GM12878 (cell line): ENCODE results near the gene NEGR1. TPM values are rescaled to one million over a fixed set of nuclear protein-coding genes. Genes with fewer than 3 reads are reported as not detected.

ENCODE experiments used
- ATAC-seq: fragments of 200-7000 bp; cut with Tn5 transposase; 3 replicates; pipeline ENCODE4 v1.9.1; 2020; ENCODE audit warnings: mild to moderate bottlenecking, moderate library complexity
- BruUV-seq: library from RNA; stranded (reverse); fragments of 400-500 nt; replicated peaks from 2 replicates; lab custom pipeline; 2021; lab: Mats Ljungman, UMichigan
- CTCF ChIA-PET: fragments of 300-600 bp; sonication (Branson Sonifier 250); formaldehyde crosslinking; extraction: SDS; loops from one replicate; lab custom pipeline; 2021; ENCODE audit warnings: inconsistent platforms; lab: Yijun Ruan, JAX
- POLR2A ChIA-PET: fragments of 350-600 bp; formaldehyde crosslinking; extraction: SDS; loops from one replicate; lab custom pipeline; 2021; ENCODE audit warnings: inconsistent platforms; lab: Charles Lee
- RAD21 ChIA-PET: fragments of 300-600 bp; sonication (Branson Sonifier 250); formaldehyde crosslinking; loops from one replicate; lab custom pipeline; 2023; ENCODE audit warnings: antibody characterized with exemption; ENCODE audit not compliant: unreplicated experiment; lab: Charles Lee
- SMC1A ChIA-PET: fragments of 300-600 bp; sonication (Branson Sonifier 250); formaldehyde crosslinking; loops from one replicate; lab custom pipeline; 2023; ENCODE audit not compliant: unreplicated experiment, uncharacterized antibody; lab: Charles Lee
- DNase-seq: peaks from one replicate; pipeline ENCODE4 v3.0.0-alpha.2; 2011; ENCODE audit warnings: low read depth, low spot score
- FAIRE-seq: peaks from 3 replicates; lab custom pipeline; 2011; peaks lifted over from hg19 to GRCh38; lab: Jason Lieb, UNC
- H2AFZ ChIP-seq: 2 replicates; pipeline ENCODE4 v1.6.0; 2011; ENCODE audit warnings: low read depth, low read length, control low read depth; ENCODE audit not compliant: control insufficient read depth
- H3K27ac ChIP-seq: 2 replicates; pipeline ENCODE4 v1.5.1; 2011; ENCODE audit warnings: control low read depth; ENCODE audit not compliant: control insufficient read depth, insufficient read depth
- H3K27me3 ChIP-seq, 2 experiments: replicated peaks in 1 of 2; 2 replicates each; pipeline versions ENCODE4 v1.6.0 to v1.6.1; 2011; ENCODE audit warnings: low read length in 1 of 2; ENCODE audit not compliant: control insufficient read depth in 2 of 2, insufficient read depth in 2 of 2
- H3K36me3 ChIP-seq, 2 experiments: 2 replicates each; pipeline ENCODE4 v1.5.1; 2011; ENCODE audit warnings: low read length in 1 of 2; ENCODE audit not compliant: control insufficient read depth in 2 of 2, insufficient read depth in 2 of 2
- H3K4me1 ChIP-seq: 2 replicates; pipeline ENCODE4 v1.6.1; 2011; ENCODE audit warnings: mild to moderate bottlenecking, low read length, moderate library complexity, mixed read lengths; ENCODE audit not compliant: control insufficient read depth, insufficient read depth
- H3K4me2 ChIP-seq: 2 replicates; pipeline ENCODE4 v1.6.0; 2011; ENCODE audit warnings: control low read depth; ENCODE audit not compliant: control insufficient read depth, insufficient read depth
- H3K4me3 ChIP-seq: fragments of 200-600 bp; sonication (generic); 2 replicates; pipeline ENCODE4 v1.5.1; 2016
- H3K79me2 ChIP-seq: 2 replicates; pipeline ENCODE4 v1.6.0; 2011; ENCODE audit warnings: low read length; ENCODE audit not compliant: control insufficient read depth, insufficient read depth
- H3K9ac ChIP-seq: 2 replicates; pipeline ENCODE4 v1.8.0; 2011; ENCODE audit warnings: low read length, control low read depth, mixed read lengths; ENCODE audit not compliant: control insufficient read depth, insufficient read depth
- H3K9me3 ChIP-seq: replicated peaks from 3 replicates; pipeline ENCODE4 v1.5.1; 2011; ENCODE audit warnings: mild to moderate bottlenecking, low read length; ENCODE audit not compliant: control insufficient read depth, insufficient read depth
- H4K20me1 ChIP-seq: 2 replicates; pipeline ENCODE4 v1.6.0; 2011; ENCODE audit not compliant: control insufficient read depth, insufficient read depth
- ATF2 ChIP-seq: IDR thresholded peaks from 2 replicates; pipeline ENCODE4 v1.6.1; 2012; ENCODE audit warnings: low read length, inconsistent platforms
- ATF3 ChIP-seq: IDR thresholded peaks from 2 replicates; pipeline ENCODE4 v1.6.1; 2011; ENCODE audit warnings: low read depth, mild to moderate bottlenecking, low read length, moderate library complexity, borderline replicate concordance; ENCODE audit errors: extremely low read depth
- CBX5 ChIP-seq: sonication (generic); IDR thresholded peaks from 2 replicates; pipeline ENCODE4 v1.6.1; 2016; ENCODE audit warnings: low read depth, moderate library complexity, mild to moderate bottlenecking, inconsistent platforms
- EGR1 ChIP-seq, 2 experiments: IDR thresholded peaks; 1 replicate in 1 of 2; 2 replicates in 1 of 2; pipeline ENCODE4 v1.6.1; 2011 to 2012; ENCODE audit warnings: low read depth in 2 of 2, low read length in 2 of 2, borderline replicate concordance in 1 of 2, mild to moderate bottlenecking in 1 of 2, moderate library complexity in 1 of 2
- EZH2 ChIP-seq: IDR thresholded peaks from 2 replicates; pipeline ENCODE4 v1.6.1; 2012; ENCODE audit warnings: low read depth, mild to moderate bottlenecking, control low read depth, inconsistent platforms, low read length, borderline replicate concordance; ENCODE audit not compliant: control insufficient read depth
- JUNB ChIP-seq: IDR thresholded peaks from 2 replicates; pipeline ENCODE4 v1.6.1; 2016; ENCODE audit warnings: antibody characterized with exemption, mild to moderate bottlenecking
- NFYB ChIP-seq: IDR thresholded peaks from 2 replicates; pipeline ENCODE4 v1.6.1; 2011; ENCODE audit warnings: low read depth, mild to moderate bottlenecking, low read length, improper control_type of control experiment, moderate library complexity; ENCODE audit not compliant: insufficient read depth
- NRF1 ChIP-seq: conservative IDR thresholded peaks from 2 replicates; pipeline ENCODE4 v1.6.1; 2011; ENCODE audit warnings: mild to moderate bottlenecking, low read depth, low read length, improper control_type of control experiment
- PAX8 ChIP-seq: fragments of 450-650 bp; IDR thresholded peaks from 2 replicates; pipeline ENCODE4 v1.6.1; 2017; ENCODE audit warnings: mild to moderate bottlenecking, moderate library complexity
- POLR2A ChIP-seq: IDR thresholded peaks from 2 replicates; pipeline ENCODE4 v1.6.1; 2011; ENCODE audit warnings: low read depth, mild to moderate bottlenecking, low read length
- RB1 ChIP-seq: fragments of 450-650 bp; formaldehyde crosslinking; IDR thresholded peaks from 2 replicates; pipeline ENCODE4 v1.6.1; 2017; ENCODE audit warnings: mild to moderate bottlenecking, borderline replicate concordance
- SMARCA5 ChIP-seq: fragments of 450-650 bp; IDR thresholded peaks from 2 replicates; pipeline ENCODE4 v1.6.1; 2017; ENCODE audit warnings: mild to moderate bottlenecking
- SP1 ChIP-seq: IDR thresholded peaks from one replicate; pipeline ENCODE4 v1.6.1; 2011; ENCODE audit warnings: low read depth, low read length
- SREBF1 ChIP-seq: IDR thresholded peaks from 2 replicates; pipeline ENCODE4 v1.6.1; 2012; ENCODE audit warnings: mild to moderate bottlenecking, low read length
- SUPT20H ChIP-seq: IDR thresholded peaks from 2 replicates; pipeline ENCODE4 v1.6.1; 2011; ENCODE audit warnings: low read depth, mild to moderate bottlenecking, low read length, moderate library complexity, borderline replicate concordance; ENCODE audit not compliant: control insufficient read depth
- SUZ12 ChIP-seq: fragments of 200-600 bp; sonication (generic); IDR thresholded peaks from one replicate; pipeline ENCODE4 v1.6.1; 2018; ENCODE audit warnings: antibody characterized with exemption, mild to moderate bottlenecking; ENCODE audit not compliant: unreplicated experiment
- TCF3 ChIP-seq: IDR thresholded peaks from 2 replicates; pipeline ENCODE4 v1.6.1; 2012; ENCODE audit warnings: low read depth, mild to moderate bottlenecking, low read length, borderline replicate concordance; ENCODE audit not compliant: insufficient read depth
- ZNF207 ChIP-seq: fragments of 450-650 bp; IDR thresholded peaks from 2 replicates; pipeline ENCODE4 v1.6.1; 2014; ENCODE audit warnings: antibody characterized with exemption, mild to moderate bottlenecking, borderline replicate concordance
- ZNF274 ChIP-seq: IDR thresholded peaks from one replicate; pipeline ENCODE4 v1.8.0; 2011; ENCODE audit not compliant: insufficient read length, insufficient read depth
- WGBS: methylation state at CpG from one replicate; pipeline ENCODE4 v1.1.6; 2016; ENCODE audit warnings: low lambda C conversion rate; ENCODE audit not compliant: insufficient replicate concordance, insufficient coverage; ENCODE audit errors: missing lambda C conversion rate; 5-methylcytosine and 5-hydroxymethylcytosine counted together
- in situ Hi-C: fragments of 300-500 bp; cut with MboI; formaldehyde crosslinking; loops from 9 replicates; pipeline ENCODE4 v1.14.3; 2018; ENCODE audit warnings: mixed read lengths
- intact Hi-C: fragments of 100-400 bp; cut with micrococcal nuclease; formaldehyde crosslinking; loops from one replicate; pipeline ENCODE4 v1.14.2; 2022; ENCODE audit not compliant: unreplicated experiment
- polyA plus RNA-seq, 11 experiments: library from polyadenylated mRNA; depleted of rRNA in 4 of 11; unstranded in 6 of 11; stranded (reverse) in 5 of 11; fragments of >200 nt; fragmentation: Nextera tagmentation in 4 of 11; fragmentation: Illumina TruSeq in 1 of 11; extraction: Ambion mirVana in 4 of 11; extraction: Trizol in 1 of 11; gene quantifications; 1 replicate in 1 of 11; 2 replicates in 10 of 11; pipeline versions ENCODE4 v1.2.1 to v1.2.3, GENCODE V29; 2011 to 2016; ENCODE audit warnings: inconsistent platforms in 2 of 11, missing spikeins in 2 of 11, low read depth in 1 of 11
- total RNA-seq, 4 experiments: library from RNA; depleted of rRNA in 3 of 4; stranded (reverse); fragments of >200 nt in 3 of 4; fragmentation: Illumina TruSeq in 1 of 4; extraction: Trizol in 1 of 4; gene quantifications; 2 replicates each; pipeline versions ENCODE4 v1.2.1 to v1.2.3, GENCODE V29; 2013 to 2021
- TF ChIP-seq, protein P1 (sequence below): fragments of 450-650 bp; IDR thresholded peaks from 2 replicates; pipeline ENCODE4 v1.6.1; 2017; ENCODE audit warnings: mild to moderate bottlenecking, moderate library complexity

Gene NEGR1
- total and polyA plus RNA-seq, 10 of the 15 experiments (the other 5 are each of a cell fraction or from before 2014, with no cell fraction given) = under 0.01 to 0.03 (median 0.01) TPM; not detected in 7

DNA sequence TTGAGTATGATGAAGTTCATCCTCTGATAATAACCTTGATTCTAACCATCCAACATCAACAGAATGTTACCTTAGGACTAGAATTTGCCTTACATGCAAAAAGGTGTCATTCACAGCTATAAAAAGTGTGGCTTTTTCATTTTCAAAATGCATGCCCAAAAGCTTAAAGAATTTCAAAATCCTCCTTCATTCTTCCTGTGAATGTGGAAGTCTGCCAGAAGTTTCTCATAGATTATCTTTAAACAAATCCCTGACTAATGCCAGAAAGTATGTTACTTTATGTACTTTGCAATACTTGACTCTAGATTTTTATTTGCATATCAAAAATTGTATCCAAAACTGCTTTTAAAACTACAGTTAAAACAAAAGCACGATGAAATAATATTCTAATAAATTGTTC is 930.9 kb downstream of the NEGR1 start (continued):
- no peak for TF ChIP-seq TCF3
- TF ChIP-seq POLR2A = no peak
- TF ChIP-seq ZNF207 = no peak
- TF ChIP-seq PAX8 = no peak
- TF ChIP-seq SUZ12 = no peak
- no peak for TF ChIP-seq ATF3
- TF ChIP-seq EZH2 = no peak
- TF ChIP-seq, protein P1, sequence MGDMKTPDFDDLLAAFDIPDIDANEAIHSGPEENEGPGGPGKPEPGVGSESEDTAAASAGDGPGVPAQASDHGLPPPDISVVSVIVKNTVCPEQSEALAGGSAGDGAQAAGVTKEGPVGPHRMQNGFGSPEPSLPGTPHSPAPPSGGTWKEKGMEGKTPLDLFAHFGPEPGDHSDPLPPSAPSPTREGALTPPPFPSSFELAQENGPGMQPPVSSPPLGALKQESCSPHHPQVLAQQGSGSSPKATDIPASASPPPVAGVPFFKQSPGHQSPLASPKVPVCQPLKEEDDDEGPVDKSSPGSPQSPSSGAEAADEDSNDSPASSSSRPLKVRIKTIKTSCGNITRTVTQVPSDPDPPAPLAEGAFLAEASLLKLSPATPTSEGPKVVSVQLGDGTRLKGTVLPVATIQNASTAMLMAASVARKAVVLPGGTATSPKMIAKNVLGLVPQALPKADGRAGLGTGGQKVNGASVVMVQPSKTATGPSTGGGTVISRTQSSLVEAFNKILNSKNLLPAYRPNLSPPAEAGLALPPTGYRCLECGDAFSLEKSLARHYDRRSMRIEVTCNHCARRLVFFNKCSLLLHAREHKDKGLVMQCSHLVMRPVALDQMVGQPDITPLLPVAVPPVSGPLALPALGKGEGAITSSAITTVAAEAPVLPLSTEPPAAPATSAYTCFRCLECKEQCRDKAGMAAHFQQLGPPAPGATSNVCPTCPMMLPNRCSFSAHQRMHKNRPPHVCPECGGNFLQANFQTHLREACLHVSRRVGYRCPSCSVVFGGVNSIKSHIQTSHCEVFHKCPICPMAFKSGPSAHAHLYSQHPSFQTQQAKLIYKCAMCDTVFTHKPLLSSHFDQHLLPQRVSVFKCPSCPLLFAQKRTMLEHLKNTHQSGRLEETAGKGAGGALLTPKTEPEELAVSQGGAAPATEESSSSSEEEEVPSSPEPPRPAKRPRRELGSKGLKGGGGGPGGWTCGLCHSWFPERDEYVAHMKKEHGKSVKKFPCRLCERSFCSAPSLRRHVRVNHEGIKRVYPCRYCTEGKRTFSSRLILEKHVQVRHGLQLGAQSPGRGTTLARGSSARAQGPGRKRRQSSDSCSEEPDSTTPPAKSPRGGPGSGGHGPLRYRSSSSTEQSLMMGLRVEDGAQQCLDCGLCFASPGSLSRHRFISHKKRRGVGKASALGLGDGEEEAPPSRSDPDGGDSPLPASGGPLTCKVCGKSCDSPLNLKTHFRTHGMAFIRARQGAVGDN = no peak

GRCh38 chr1:71350805-71351204 is 931.5 kb downstream of the NEGR1 start:
- Histone ChIP-seq H2AFZ (no peak overlapping the region), H3K36me3 (no peaks in the 10 kb centered on the region), H3K27me3 (no peaks in the 10 kb centered on the region), H3K27ac (no peak overlapping the region), H3K4me1 (no peaks in the 10 kb centered on the region), H3K4me2 (no peak overlapping the region), H3K79me2 (no peaks in the 10 kb centered on the region), H3K9ac (no peak overlapping the region), H3K4me3 (no peak overlapping the region), H4K20me1 (no peaks in the 10 kb centered on the region), H3K9me3 (no peaks in the 10 kb centered on the region)
- in situ Hi-C loops = no loop called here
- ChIA-PET RAD21 (no interaction called here), CTCF (no interaction called here), SMC1A (interaction anchor here (0.9 kb wide), 1 partner anchor 17 kb away, joined by 3 read pairs; no protein-coding TSS in a partner anchor), POLR2A (no interaction called here)
- WGBS = 0% methylated on average over 2 of the region's 2 CpGs
- DNase-seq (no peak), ATAC-seq (no peak), FAIRE-seq (no peak)
- no TSS peak for BruUV-seq
- intact Hi-C loops = no loop called here
- TF ChIP-seq ZNF274 (no peak), NRF1 (no peak), RB1 (no peak), NFYB (no peak), CBX5 (no peak), SMARCA5 (no peak), SREBF1 (no peak), SUPT20H (no peak), ATF2 (no peak), EGR1 (IDR thresholded peaks at IDR 0.05; ENCODE audit: borderline replicate concordance in 1 of 2, low read depth in 2 of 2, low read length in 2 of 2) (no peak), SP1 (no peak), JUNB (no peak)
